GM19328 (cell line): Measurements from ENCODE around the gene TAF1D.
A peak's percentile ranks its signal among the peaks of the same experiment; 100 is the strongest.
"Not testable (repeated sequence)": the region's sequence is repeated elsewhere in the genome, so short reads cannot be mapped to it uniquely, and the experiment has no call there.

ENCODE experiments used
- ATAC-seq: cut with Tn5 transposase; IDR thresholded peaks from one replicate; pipeline ENCODE4 v1.9.1; 2021; ENCODE audit warnings: mild to moderate bottlenecking, moderate library complexity; ENCODE audit not compliant: unreplicated experiment

Gene TAF1D

DNA sequence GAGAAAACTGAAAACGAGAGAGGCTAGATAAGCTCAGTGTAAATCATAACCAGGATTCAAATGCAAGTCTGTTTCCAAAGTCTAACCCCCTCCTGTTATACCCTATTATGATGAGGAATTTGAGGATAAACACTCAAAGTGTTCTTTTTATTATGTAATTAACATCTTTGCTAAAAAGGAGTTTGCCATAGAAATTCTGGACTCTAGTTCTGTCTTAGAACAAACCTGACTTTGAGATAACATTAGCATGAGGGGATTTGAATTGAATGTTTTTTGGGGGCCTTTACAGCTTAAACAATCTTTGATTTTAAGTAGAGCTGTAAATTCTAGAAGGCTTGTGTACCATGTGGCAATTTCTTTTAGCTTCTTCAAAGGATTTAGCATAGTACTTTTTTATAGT, 9.7 kb upstream of the TAF1D start:
- no peak for ATAC-seq

DNA sequence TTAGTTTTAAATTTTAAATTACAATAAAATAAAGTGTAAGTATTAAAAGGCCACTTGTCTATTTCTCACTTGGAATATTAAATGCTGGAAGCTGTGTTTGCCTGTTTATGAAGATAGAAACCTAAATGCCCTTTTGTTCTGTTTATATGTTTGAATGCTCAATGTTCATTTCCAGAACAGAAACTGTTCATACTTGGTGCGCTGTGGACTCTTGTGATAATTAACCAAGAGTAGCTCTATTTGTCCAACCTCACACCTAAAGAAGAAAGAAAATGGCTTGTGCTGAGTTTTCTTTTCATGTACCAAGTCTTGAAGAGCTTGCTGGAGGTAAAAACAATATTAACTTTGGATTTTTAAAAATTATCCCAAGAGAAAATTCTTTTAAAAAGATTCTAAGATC, 5.8 kb upstream of the TAF1D start:
- ATAC-seq: peak; percentile 71

GRCh38 chr11:93746101-93746500, 4.8 kb upstream of the TAF1D start:
- ATAC-seq: no peak

DNA sequence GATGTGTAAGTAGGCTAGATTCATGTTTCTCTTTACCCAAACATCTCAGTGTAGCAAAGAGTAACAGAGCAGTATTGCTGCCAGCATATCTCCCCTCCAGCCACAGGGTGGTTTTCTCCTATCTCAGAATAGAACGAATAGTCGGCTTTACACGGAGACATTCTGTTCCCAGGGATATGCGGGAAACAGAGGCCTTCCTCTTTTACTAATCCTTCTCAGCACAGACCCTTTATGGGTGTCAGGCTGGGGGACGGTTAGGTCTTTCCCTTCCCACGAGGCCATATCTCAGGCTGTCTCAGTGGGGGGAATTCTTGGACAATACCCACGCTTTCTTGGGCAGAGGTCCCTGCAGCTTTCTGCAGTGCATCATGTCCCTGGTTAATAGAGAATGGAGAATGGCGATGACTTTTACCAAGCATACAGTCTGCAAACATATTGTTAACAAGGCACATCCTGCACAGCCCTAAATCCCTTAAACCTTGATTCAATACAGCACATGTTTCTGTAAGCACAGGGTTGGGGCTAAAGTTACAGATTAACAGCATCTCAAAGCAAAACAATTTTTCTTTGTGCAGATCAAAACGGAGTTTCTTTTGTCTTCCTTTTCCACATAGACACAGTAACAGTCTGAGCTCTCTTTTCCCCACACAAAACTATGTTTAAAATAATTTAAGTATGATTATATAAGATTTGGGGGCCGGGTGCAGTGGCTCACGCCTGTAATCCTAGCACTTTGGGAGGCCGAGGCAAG, 3.9 kb upstream of the TAF1D start:
- ATAC-seq: not testable (repeated sequence)

GRCh38 chr11:93744669-93745004, 3.3 kb upstream of the TAF1D start:
- ATAC-seq: no peak

- no peak for ATAC-seq
Observed at GRCh38 chr11:93743291-93743690, 2.0 kb upstream of the TAF1D start.

GRCh38 chr11:93741882-93742226, 559 bp upstream of the TAF1D start:
- peak; percentile 3 for ATAC-seq

GRCh38 chr11:93740730-93741093, 583 bp downstream of the TAF1D start:
- peak; percentile 26 for ATAC-seq

- ATAC-seq: no peak
Observed at GRCh38 chr11:93740031-93740729, 1.1 kb downstream of the TAF1D start.

DNA sequence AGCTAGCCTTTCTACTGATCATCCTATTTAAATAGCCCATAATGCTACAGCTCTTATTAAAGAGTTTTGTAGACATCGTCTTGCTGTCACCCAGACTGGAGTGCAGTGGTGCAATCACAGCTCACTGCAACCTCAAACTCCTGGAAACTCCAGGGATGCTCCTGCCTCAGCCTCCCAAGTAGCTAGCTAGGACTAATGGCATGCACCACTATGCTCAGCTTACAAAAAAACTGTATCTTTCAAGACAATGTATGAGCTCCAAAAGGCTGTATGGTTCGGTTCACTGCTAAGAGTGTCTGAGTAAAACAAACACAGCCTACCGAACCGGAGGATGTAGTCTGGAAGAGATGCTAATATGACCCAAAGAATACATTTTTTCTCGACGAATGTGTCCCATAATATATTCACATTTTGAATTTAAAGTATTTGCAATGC, 2.6 kb downstream of the TAF1D start:
- ATAC-seq: no peak

GRCh38 chr11:93737904-93738612, 3.2 kb downstream of the TAF1D start:
- ATAC-seq: no peak

DNA sequence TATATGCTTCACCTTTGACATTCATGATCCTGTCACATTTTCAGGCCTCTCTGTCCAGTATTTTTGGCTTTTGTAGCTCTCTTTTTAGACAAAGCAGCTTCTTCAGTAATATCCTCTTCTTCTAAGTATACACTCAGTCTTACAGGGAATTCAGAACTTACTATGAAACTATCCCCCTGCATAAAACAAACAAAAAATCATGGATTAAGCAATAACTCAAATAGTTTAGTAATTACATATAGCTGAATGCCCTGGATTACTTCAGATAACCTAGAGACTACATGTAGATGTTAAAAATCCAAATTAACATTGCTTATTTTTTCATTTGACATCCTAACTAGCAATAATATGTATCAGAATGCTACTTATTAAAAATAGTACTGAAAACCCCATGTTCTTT, 5.2 kb downstream of the TAF1D start:
- ATAC-seq: no peak

DNA sequence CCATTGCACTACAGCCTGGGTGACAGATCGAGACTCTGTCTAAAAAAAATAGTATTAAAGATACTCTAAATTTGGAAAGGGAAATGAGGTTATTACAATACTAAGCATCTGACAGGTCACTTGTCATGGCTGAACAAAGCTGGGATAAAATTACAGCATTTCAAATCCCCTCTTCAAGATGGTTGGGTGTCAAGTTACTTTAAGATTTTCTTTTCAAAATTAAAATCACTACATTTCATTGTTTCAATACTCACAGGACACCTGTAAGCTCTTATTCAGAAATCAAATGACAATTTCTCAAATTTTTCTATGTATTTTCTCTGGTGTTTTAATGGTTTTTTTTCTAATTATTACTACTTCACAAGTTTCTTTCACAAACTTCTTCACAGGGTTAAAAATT, 5.7 kb downstream of the TAF1D start:
- ATAC-seq: no peak

- ATAC-seq: no peak
Observed at GRCh38 chr11:93734427-93735222, 6.7 kb downstream of the TAF1D start.

- no peak for ATAC-seq
Observed at GRCh38 chr11:93733474-93733873, 7.8 kb downstream of the TAF1D start.

GRCh38 chr11:93732237-93732892, 8.9 kb downstream of the TAF1D start:
- no peak for ATAC-seq

- ATAC-seq: no peak
Observed at GRCh38 chr11:93730108-93731107, 10.9 kb downstream of the TAF1D start.

DNA sequence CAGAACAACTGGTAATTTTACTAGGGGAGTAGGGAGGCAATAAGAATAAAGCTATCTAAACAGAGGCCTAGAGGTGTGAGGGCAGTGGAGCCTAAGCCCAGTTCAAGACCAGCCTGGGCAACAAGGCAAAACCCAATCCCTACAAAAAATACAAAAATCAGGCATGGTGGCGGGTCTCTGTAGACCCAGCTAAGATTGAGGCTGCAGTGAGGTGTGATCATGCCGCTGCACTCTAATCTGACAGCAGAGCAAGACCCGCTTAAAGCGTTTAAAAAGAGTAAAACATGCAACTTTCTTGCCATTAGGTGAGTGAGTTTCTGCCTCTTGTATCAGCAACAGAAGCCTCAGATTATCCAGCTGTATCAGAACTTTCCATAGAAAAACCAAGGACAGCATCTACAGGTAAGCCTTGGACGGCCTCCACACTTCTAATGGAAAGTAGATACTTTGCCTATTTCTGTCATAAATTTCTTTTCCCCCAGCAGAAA, 12.1 kb downstream of the TAF1D start:
- ATAC-seq: no peak

- no peak for ATAC-seq
Observed at GRCh38 chr11:93728792-93729128, 12.5 kb downstream of the TAF1D start.
